HEK293T (cell line): ENCODE results near the gene NCAPD2.
"Not testable (repeated sequence)": the region's sequence is repeated elsewhere in the genome, so short reads cannot be mapped to it uniquely, and the experiment has no call there.

Source experiments
- CTCF ChIA-PET: fragments of 350-600 bp; formaldehyde crosslinking; extraction: SDS; loops from one replicate; lab custom pipeline; 2021; ENCODE audit warnings: antibody characterized with exemption, inconsistent platforms; lab: Yijun Ruan, JAX
- POLR2A ChIA-PET: fragments of 350-600 bp; formaldehyde crosslinking; extraction: SDS; loops from one replicate; lab custom pipeline; 2020; ENCODE audit warnings: antibody characterized with exemption, inconsistent platforms; lab: Yijun Ruan, JAX
- DNase-seq: peaks from one replicate; pipeline ENCODE4 v3.0.0; 2012; ENCODE audit warnings: mixed read lengths; ENCODE audit errors: extremely low spot score
- ARNT ChIP-seq: fragments of 450-650 bp; IDR thresholded peaks from 2 replicates; pipeline ENCODE4 v1.6.1; 2017; ENCODE audit warnings: mild to moderate bottlenecking
- BHLHE40 ChIP-seq: fragments of 450-650 bp; IDR thresholded peaks from 2 replicates; pipeline ENCODE4 v1.6.1; 2016; ENCODE audit warnings: mild to moderate bottlenecking, moderate library complexity, borderline replicate concordance
- CTBP1 ChIP-seq: fragments of 450-650 bp; IDR thresholded peaks from 2 replicates; pipeline ENCODE4 v1.6.1; 2016; ENCODE audit warnings: borderline replicate concordance
- ELF4 ChIP-seq: fragments of 450-650 bp; IDR thresholded peaks from 2 replicates; pipeline ENCODE4 v1.6.1; 2017; ENCODE audit warnings: antibody characterized with exemption
- FOXA1 ChIP-seq: fragments of 450-650 bp; IDR thresholded peaks from 2 replicates; pipeline ENCODE4 v1.6.1; 2016; ENCODE audit warnings: mild to moderate bottlenecking
- FOXK2 ChIP-seq: fragments of 450-650 bp; IDR thresholded peaks from 2 replicates; pipeline ENCODE4 v1.6.1; 2016; ENCODE audit warnings: mild to moderate bottlenecking
- FOXM1 ChIP-seq: fragments of 450-650 bp; IDR thresholded peaks from 2 replicates; pipeline ENCODE4 v1.6.1; 2017; ENCODE audit warnings: mild to moderate bottlenecking, borderline replicate concordance
- HDGF ChIP-seq: fragments of 450-650 bp; IDR thresholded peaks from 2 replicates; pipeline ENCODE4 v1.6.1; 2017; ENCODE audit warnings: antibody characterized with exemption, borderline replicate concordance
- L3MBTL2 ChIP-seq: fragments of 450-650 bp; conservative IDR thresholded peaks from 2 replicates; pipeline ENCODE4 v1.6.1; 2016; ENCODE audit warnings: mild to moderate bottlenecking
- LEF1 ChIP-seq: fragments of 450-650 bp; IDR thresholded peaks from 2 replicates; pipeline ENCODE4 v1.6.1; 2017; ENCODE audit warnings: mild to moderate bottlenecking, borderline replicate concordance
- NFRKB ChIP-seq: fragments of 450-650 bp; IDR thresholded peaks from 2 replicates; pipeline ENCODE4 v1.6.1; 2016; ENCODE audit warnings: mild to moderate bottlenecking, moderate library complexity
- PKNOX1 ChIP-seq: fragments of 450-650 bp; IDR thresholded peaks from 2 replicates; pipeline ENCODE4 v1.6.1; 2016
- SP1 ChIP-seq: fragments of 450-650 bp; IDR thresholded peaks from 2 replicates; pipeline ENCODE4 v1.6.1; 2017
- SUZ12 ChIP-seq: fragments of 450-650 bp; IDR thresholded peaks from 2 replicates; pipeline ENCODE4 v1.6.1; 2016; ENCODE audit warnings: mild to moderate bottlenecking
- TARDBP ChIP-seq: fragments of 450-650 bp; IDR thresholded peaks from 2 replicates; pipeline ENCODE4 v1.6.1; 2016
- ZNF384 ChIP-seq: fragments of 450-650 bp; IDR thresholded peaks from 2 replicates; pipeline ENCODE4 v1.6.1; 2016

The NCAPD2 gene

GRCh38 chr12:6554168-6555017 lies 60.5 kb downstream of the NCAPD2 start:
- TF ChIP-seq PKNOX1 (peak; percentile 98), SP1 (no peak)
- ChIA-PET CTCF (interaction anchor here (0.9 to 6.9 kb wide), 7 partner anchors 9 to 540 kb away, joined by 3 to 72 read pairs (median 5); no protein-coding TSS in a partner anchor), POLR2A (interaction anchor here (0.7 to 9.8 kb wide), 12 partner anchors 12 to 407 kb away, joined by 3 to 77 read pairs (median 6); partner anchors contain the start of genes COPS7A, GAPDH, MLF2 and MRPL51)
- peak; percentile 80 for DNase-seq

GRCh38 chr12:6555018-6555691 lies 61.3 kb downstream of the NCAPD2 start:
- POLR2A ChIA-PET, result interaction anchor here (1.0 to 9.8 kb wide), 8 partner anchors 13 to 407 kb away, joined by 3 to 77 read pairs (median 8); partner anchors contain the start of genes COPS7A, GAPDH, NOP2 and VAMP1
- peak; percentile 23 for DNase-seq
- CTCF ChIA-PET, result interaction anchor here (0.9 to 6.9 kb wide), 4 partner anchors 9 to 541 kb away, joined by 3 to 72 read pairs (median 4); no protein-coding TSS in a partner anchor
- no peak for TF ChIP-seq FOXM1
- TF ChIP-seq CTBP1, result no peak
- no peak for TF ChIP-seq TARDBP
- TF ChIP-seq ARNT, result no peak
- no peak for TF ChIP-seq SUZ12
- TF ChIP-seq BHLHE40, result no peak
- no peak for TF ChIP-seq NFRKB
- no peak for TF ChIP-seq ELF4
- no peak for TF ChIP-seq PKNOX1
- no peak for TF ChIP-seq FOXK2
- no peak for TF ChIP-seq LEF1
- TF ChIP-seq SP1, result no peak
- TF ChIP-seq L3MBTL2, result no peak
- TF ChIP-seq ZNF384, result no peak
- TF ChIP-seq FOXA1, result no peak
- TF ChIP-seq HDGF, result no peak

- not testable (repeated sequence) for DNase-seq
- ChIA-PET CTCF (interaction anchor here (0.6 to 1.3 kb wide), 4 partner anchors 14 to 298 kb away, joined by 3 to 4 read pairs (median 4); no protein-coding TSS in a partner anchor), POLR2A (interaction anchor here (0.6 to 9.8 kb wide), 5 partner anchors 9 to 988 kb away, joined by 3 to 77 read pairs (median 4); partner anchors contain the start of genes GAPDH and NOP2)
Measured at GRCh38 chr12:6556496-6556817, 62.6 kb downstream of the NCAPD2 start.

- no peak for DNase-seq
- ChIA-PET CTCF (interaction anchor here (0.6 to 1.7 kb wide), 6 partner anchors 11 to 297 kb away, joined by 3 to 7 read pairs (median 4); partner anchors contain the start of gene NOP2), POLR2A (interaction anchor here (0.6 to 9.8 kb wide), 6 partner anchors 9 to 988 kb away, joined by 3 to 77 read pairs (median 5); partner anchors contain the start of genes GAPDH and NOP2)
- no peak for TF ChIP-seq LEF1
- TF ChIP-seq ELF4, result no peak
- no peak for TF ChIP-seq NFRKB
- no peak for TF ChIP-seq TARDBP
- no peak for TF ChIP-seq FOXM1
- no peak for TF ChIP-seq FOXA1
- no peak for TF ChIP-seq HDGF
- no peak for TF ChIP-seq SUZ12
- TF ChIP-seq ZNF384, result no peak
- no peak for TF ChIP-seq BHLHE40
- TF ChIP-seq ARNT, result no peak
- no peak for TF ChIP-seq L3MBTL2
- no peak for TF ChIP-seq PKNOX1
- no peak for TF ChIP-seq FOXK2
- TF ChIP-seq CTBP1, result no peak
- no peak for TF ChIP-seq SP1
Measured at GRCh38 chr12:6556857-6557256, 63.0 kb downstream of the NCAPD2 start.

- POLR2A ChIA-PET, result interaction anchor here (0.6 to 4.1 kb wide), 7 partner anchors 10 to 166 kb away, joined by 3 to 34 read pairs (median 6); partner anchors contain the start of genes COPS7A, NOP2 and ZNF384
- CTCF ChIA-PET, result interaction anchor here (0.6 to 1.8 kb wide), 11 partner anchors 10 to 474 kb away, joined by 3 to 13 read pairs (median 3); partner anchors contain the start of gene NOP2
- peak; percentile 98 for TF ChIP-seq ZNF384
- DNase-seq, result peak; percentile 51
Measured at GRCh38 chr12:6558014-6558760, 64.3 kb downstream of the NCAPD2 start.
